ENCODE measurements around the gene KCNH1. TPM values are rescaled to one million over a fixed set of nuclear protein-coding genes. Genes with fewer than 3 reads are reported as not detected.
"Not testable (repeated sequence)": the region's sequence is repeated elsewhere in the genome, so short reads cannot be mapped to it uniquely, and the experiment has no call there.

The KCNH1 gene
- polyA plus RNA-seq, 2 of the 4 experiments (the other 2 are of a cell fraction), result 5.1 to 7.9 TPM

- no peak for FAIRE-seq
- ATAC-seq, result peak in 1 of 2 experiments; percentile 26; a peak in 3 of 6 replicates
- Histone ChIP-seq H3K9me3 (no peaks in the 10 kb centered on the region), H3K4me3 (no peak overlapping the region), H3K27ac (no peak overlapping the region), H3K4me1 (no peaks in the 10 kb centered on the region; the same call in 2 of the 3 replicates), H3K4me2 (no peak overlapping the region)
- CTCF ChIA-PET, result interaction anchor here (0.7 kb wide), 1 partner anchor 29 kb away, joined by 3 read pairs; no protein-coding TSS in a partner anchor
- WGBS (ENCODE audit: missing lambda C conversion rate), result 56% methylated on average over 6 of the region's 7 CpGs
- DNase-seq (ENCODE audit: low read depth in 1 of 2, low spot score in 1 of 2), result no peak
- no peak for TF ChIP-seq HOXB13 (CRISPR knock-in tag; IDR thresholded peaks at IDR 0.05; ENCODE audit: low read depth)
- TF ChIP-seq CTCF (IDR thresholded peaks at IDR 0.05), result no peak
- TF ChIP-seq NFE2L2 (conservative IDR thresholded peaks at IDR 0.05; ENCODE audit: low read length), result no peak
- TF ChIP-seq BHLHE40 (IDR thresholded peaks at IDR 0.05; ENCODE audit: low read depth, low read length), result no peak
- TF ChIP-seq EP300 (IDR thresholded peaks at IDR 0.05), result no peak
- TF ChIP-seq REST (IDR thresholded peaks at IDR 0.05), result no peak
- no peak for TF ChIP-seq RAD21 (conservative IDR thresholded peaks at IDR 0.05 in 1 of 2, IDR thresholded peaks at IDR 0.05 in 1 of 2)
- TF ChIP-seq SREBF2 (IDR thresholded peaks at IDR 0.05), result no peak
- TF ChIP-seq FOSB (CRISPR knock-in tag; IDR thresholded peaks at IDR 0.05), result no peak
- TF ChIP-seq ZNF302 (CRISPR knock-in tag; IDR thresholded peaks at IDR 0.05), result no peak
- TF ChIP-seq CBX2 (IDR thresholded peaks at IDR 0.05; ENCODE audit: borderline replicate concordance, low read depth), result no peak
- no peak for TF ChIP-seq RARB (CRISPR knock-in tag; IDR thresholded peaks at IDR 0.05)
- TF ChIP-seq ESRRA (IDR thresholded peaks at IDR 0.05; ENCODE audit: borderline replicate concordance, low read length), result no peak
- no peak for TF ChIP-seq JUN (IDR thresholded peaks at IDR 0.05)
- no peak for TF ChIP-seq FOSL2 (IDR thresholded peaks at IDR 0.05)
- no peak for TF ChIP-seq FOSL2 (CRISPR knock-in tag; IDR thresholded peaks at IDR 0.05)
- no peak for TF ChIP-seq HDAC2 (IDR thresholded peaks at IDR 0.05)
- POLR2A ChIA-PET, result interaction anchor here (0.8 kb wide), 1 partner anchor 24 kb away, joined by 6 read pairs; no protein-coding TSS in a partner anchor
Measured at GRCh38 chr1:211013346-211014240, 120.4 kb downstream of the KCNH1 start.

- FAIRE-seq; H3K9me3 ChIP-seq; H3K4me1 ChIP-seq; POLR2A ChIA-PET; H3K4me3 ChIP-seq; H3K4me2 ChIP-seq; DNase-seq (ENCODE audit: low read depth in 1 of 2, low spot score in 1 of 2); CTCF ChIA-PET; H3K27ac ChIP-seq; ATAC-seq: not testable (repeated sequence)
- WGBS (ENCODE audit: missing lambda C conversion rate), result 80% methylated on average over 1 of the region's 1 CpG
Measured at GRCh38 chr1:211011128-211011527, 122.8 kb downstream of the KCNH1 start.

GRCh38 chr1:211009944-211010343, 124.0 kb downstream of the KCNH1 start:
- Histone ChIP-seq H3K9me3 (no peaks in the 10 kb centered on the region), H3K27ac (no peak overlapping the region), H3K4me1 (peaks cover 4% of the 10 kb centered on the region; the same call in 1 of the 3 replicates), H3K4me3 (no peak overlapping the region), H3K4me2 (no peak overlapping the region)
- ChIA-PET CTCF (no interaction called here), POLR2A (no interaction called here)
- no peak for ATAC-seq
- FAIRE-seq, result no peak
- no peak for DNase-seq (ENCODE audit: low read depth in 1 of 2, low spot score in 1 of 2)
- TF ChIP-seq ZNF302 (CRISPR knock-in tag; IDR thresholded peaks at IDR 0.05), result no peak
- TF ChIP-seq HOXB13 (CRISPR knock-in tag; IDR thresholded peaks at IDR 0.05; ENCODE audit: low read depth), result no peak
- no peak for TF ChIP-seq MYC (IDR thresholded peaks at IDR 0.05; ENCODE audit: borderline replicate concordance, low read length)
- no peak for TF ChIP-seq JUNB (IDR thresholded peaks at IDR 0.05)
- no peak for TF ChIP-seq RARB (CRISPR knock-in tag; IDR thresholded peaks at IDR 0.05)
- no peak for TF ChIP-seq ATOH8 (CRISPR knock-in tag; IDR thresholded peaks at IDR 0.05; ENCODE audit: low read depth)
- no peak for TF ChIP-seq SMC3 (IDR thresholded peaks at IDR 0.05)
- no peak for TF ChIP-seq CBX2 (IDR thresholded peaks at IDR 0.05; ENCODE audit: borderline replicate concordance, low read depth)
- no peak for TF ChIP-seq BHLHE40 (IDR thresholded peaks at IDR 0.05; ENCODE audit: low read depth, low read length)
- no peak for TF ChIP-seq ELK1 (IDR thresholded peaks at IDR 0.05; ENCODE audit: low read depth, low read length)
- no peak for TF ChIP-seq RAD21 (conservative IDR thresholded peaks at IDR 0.05 in 1 of 2, IDR thresholded peaks at IDR 0.05 in 1 of 2)
- TF ChIP-seq PBX3 (IDR thresholded peaks at IDR 0.05), result no peak
- TF ChIP-seq ESRRA (IDR thresholded peaks at IDR 0.05; ENCODE audit: borderline replicate concordance, low read length), result no peak
- 66% methylated on average over 4 of the region's 5 CpGs for WGBS (ENCODE audit: missing lambda C conversion rate)

All from A549 (cell line).